Muscle of arm (tissue), 12 donors: ENCODE data around the gene IGFBP6. TPM values are rescaled to one million over a fixed set of nuclear protein-coding genes. Genes with fewer than 3 reads are reported as not detected.

Source experiments
- DNase-seq: peaks from one replicate; pipeline ENCODE4 v3.0.0-alpha.2; 2013
- polyA plus RNA-seq, 12 donors: library from polyadenylated mRNA; unstranded; fragments of 120-200 nt; gene quantifications; one replicate each; pipeline ENCODE4 v1.2.1, GENCODE V29; 2013; ENCODE audit not compliant: insufficient read length in 12 of 12

The IGFBP6 gene
- polyA plus RNA-seq, 12 donors = 47.3 to 106 (median 67.0) TPM; not detected in 1

GRCh38 chr12:53115112-53115890 lies 17.8 kb downstream of the IGFBP6 start:
- DNase-seq = no peak

DNA sequence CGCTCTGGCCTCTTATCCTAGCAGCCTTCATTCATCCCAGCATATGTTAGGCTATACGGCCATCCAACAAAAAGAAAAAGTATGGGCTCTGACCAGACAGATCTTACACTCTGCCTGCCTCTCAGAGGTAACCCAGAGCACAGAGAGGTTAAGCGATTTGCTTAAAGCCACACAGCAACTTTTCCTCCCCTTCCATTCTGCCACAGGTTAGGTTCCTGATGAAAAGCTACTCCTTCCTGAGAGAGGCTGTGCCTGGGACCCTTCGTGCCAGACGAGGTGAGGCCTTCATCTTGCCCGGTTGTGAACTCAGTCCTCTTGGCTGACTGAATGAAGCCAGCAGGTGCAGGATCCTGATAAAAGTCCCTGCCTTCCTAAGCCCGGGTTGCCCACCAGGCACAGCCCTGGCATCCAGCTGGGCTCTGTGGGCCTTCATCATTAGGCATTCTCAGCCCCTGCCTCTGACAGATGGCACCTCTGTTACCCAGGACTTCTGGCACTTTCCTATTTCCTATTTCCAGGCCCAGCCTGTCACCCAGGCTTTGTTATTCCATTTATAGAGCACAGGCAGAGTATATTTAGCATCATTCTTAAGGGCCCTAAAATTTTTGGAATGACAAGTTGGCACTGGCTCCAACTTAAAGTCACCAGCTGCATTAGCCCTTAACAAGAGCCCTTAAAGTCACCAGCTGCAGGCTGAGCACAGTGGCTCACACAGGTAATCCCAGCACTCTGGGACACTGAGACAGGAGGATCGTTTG lies 18.6 kb downstream of the IGFBP6 start:
- DNase-seq = no peak

DNA sequence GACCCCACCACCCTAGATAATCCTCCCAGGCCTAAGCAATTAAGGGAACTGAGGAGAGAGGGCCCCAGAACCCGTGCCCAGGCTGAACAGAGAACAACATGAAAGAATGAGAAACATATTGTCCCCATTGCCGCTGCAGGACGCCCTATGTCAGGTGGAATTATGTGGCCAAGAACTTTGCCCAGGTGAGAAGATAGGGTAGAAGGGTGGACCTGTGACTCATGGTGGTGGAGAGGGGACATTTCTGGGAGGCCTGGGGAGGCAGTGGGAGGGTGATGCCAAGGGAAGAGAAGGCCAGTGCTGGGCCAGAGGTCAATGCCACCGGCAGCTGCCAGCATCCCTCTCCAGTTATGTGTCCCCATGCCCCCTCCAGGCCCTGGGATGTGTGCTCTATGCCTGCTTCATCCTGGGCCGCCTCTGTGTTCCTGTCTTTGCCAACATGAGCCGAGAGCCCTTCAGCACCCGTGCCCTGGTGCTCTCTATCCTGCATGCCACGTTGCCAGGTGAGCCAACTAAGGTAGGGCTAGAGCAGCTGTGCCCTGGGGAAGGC lies 21.4 kb downstream of the IGFBP6 start:
- DNase-seq = no peak

DNA sequence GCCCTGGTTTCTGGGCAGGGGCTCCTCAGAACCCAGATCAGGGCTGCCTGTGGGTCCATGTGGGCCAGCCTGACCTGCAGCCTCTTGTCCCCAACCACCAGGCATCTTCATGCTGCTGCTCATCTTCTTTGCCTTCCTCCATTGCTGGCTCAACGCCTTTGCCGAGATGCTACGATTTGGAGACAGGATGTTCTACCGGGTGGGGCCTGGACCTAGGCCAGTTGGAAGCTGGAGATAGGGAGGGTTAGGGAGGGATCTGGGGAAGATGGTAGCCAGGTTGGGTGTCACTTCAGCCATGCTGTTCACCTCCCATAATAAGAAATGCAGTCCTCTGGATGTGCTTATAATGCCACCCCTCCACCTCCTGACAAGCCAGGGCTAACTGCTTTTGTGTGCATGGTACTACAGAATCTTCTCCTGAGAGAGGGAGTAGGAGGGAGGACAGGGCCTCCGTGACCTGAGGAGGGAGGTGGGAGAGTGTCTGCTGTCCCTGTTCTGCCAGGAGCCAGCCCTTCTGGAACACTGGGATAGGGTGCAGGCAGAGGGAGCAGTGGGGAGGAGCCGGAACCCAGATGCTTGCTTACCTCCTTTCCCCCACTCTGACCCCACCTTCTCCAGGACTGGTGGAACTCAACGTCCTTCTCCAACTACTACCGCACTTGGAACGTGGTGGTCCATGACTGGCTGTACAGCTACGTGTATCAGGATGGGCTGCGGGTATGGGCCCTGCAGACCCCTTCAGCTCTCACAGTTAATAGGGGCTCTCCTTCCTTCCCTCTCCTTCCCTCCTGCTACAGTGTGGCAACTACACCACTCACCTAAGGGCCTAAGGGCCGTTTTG lies 23.4 kb downstream of the IGFBP6 start:
- no peak for DNase-seq

- DNase-seq = no peak
These were observed 25.5 kb downstream of the IGFBP6 start for GRCh38 chr12:53122961-53123468.

DNA sequence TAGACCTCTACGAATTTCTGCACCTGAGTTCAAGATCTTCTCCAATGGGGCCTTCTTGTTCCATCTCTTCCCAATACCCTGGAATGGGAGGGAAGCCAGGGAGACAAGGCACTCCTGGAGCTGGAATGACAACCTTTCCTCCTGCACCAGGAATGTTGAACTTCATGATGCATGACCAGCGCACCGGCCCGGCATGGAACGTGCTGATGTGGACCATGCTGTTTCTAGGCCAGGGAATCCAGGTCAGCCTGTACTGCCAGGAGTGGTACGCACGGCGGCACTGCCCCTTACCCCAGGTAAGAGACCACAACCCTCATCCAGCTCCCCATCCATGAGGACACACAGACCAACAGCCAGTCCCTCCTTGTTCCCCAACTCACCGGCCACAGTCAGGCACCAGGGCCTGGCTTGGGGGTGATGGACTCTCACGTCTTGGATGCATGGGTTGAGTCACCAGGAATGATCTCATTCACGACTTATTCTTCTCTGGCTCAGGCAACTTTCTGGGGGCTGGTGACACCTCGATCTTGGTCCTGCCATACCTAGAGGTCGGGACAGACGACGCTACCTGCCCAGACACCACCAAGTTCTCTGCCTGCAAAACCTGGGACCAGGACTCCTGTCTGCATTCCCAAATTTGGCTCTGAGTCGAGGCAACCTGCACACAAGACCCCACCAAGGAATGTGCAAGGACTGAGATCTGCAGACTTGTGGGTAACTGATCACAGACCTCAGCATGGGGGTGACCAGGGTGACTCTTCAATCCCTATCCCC lies 26.3 kb downstream of the IGFBP6 start:
- DNase-seq = no peak

GRCh38 chr12:53124352-53124723 lies 26.9 kb downstream of the IGFBP6 start:
- no peak for DNase-seq

GRCh38 chr12:53127169-53127568 lies 29.7 kb downstream of the IGFBP6 start:
- no peak for DNase-seq

GRCh38 chr12:53128780-53129569 lies 31.5 kb downstream of the IGFBP6 start:
- no peak for DNase-seq

DNA sequence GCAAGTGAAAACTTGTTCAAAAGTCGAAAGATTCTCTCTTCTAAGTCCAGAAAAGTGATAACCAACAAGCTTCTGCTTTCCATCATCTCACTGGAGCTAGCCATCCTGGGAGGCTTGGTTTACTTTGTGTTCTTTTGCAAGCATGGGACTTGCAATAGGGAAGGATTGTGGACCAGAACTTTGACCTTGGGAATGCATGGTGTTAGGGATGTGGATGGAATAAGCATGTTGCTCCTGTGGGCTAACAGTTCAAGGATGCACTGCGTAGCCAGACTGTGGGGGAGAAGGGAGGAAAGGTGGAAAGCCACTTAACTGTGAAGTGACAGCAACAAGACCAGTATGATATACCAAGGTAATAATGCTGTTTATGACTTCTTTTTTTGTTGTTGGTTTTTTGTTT lies 34.4 kb downstream of the IGFBP6 start:
- no peak for DNase-seq

DNA sequence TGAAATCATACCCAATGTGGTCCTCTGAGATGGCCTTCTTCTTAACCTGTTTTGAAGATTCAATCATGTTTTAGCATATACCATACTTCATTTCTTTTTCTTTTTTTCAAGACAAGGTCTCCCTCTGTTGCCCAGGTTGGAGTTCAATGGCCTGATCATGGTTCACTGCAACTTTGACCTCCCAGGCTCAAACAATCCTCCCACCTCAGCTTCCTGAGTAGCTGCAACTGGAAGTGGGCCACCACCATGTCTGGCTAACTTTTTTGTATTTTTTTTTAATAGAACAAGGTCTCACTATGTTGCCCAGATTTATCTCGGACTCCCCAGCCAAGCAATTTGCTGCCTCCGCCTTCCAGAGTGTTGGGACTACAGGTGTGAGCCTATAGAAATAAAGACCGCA lies 36.3 kb downstream of the IGFBP6 start:
- no peak for DNase-seq

- no peak for DNase-seq
These were observed 45.9 kb downstream of the IGFBP6 start for GRCh38 chr12:53143355-53143754.

DNA sequence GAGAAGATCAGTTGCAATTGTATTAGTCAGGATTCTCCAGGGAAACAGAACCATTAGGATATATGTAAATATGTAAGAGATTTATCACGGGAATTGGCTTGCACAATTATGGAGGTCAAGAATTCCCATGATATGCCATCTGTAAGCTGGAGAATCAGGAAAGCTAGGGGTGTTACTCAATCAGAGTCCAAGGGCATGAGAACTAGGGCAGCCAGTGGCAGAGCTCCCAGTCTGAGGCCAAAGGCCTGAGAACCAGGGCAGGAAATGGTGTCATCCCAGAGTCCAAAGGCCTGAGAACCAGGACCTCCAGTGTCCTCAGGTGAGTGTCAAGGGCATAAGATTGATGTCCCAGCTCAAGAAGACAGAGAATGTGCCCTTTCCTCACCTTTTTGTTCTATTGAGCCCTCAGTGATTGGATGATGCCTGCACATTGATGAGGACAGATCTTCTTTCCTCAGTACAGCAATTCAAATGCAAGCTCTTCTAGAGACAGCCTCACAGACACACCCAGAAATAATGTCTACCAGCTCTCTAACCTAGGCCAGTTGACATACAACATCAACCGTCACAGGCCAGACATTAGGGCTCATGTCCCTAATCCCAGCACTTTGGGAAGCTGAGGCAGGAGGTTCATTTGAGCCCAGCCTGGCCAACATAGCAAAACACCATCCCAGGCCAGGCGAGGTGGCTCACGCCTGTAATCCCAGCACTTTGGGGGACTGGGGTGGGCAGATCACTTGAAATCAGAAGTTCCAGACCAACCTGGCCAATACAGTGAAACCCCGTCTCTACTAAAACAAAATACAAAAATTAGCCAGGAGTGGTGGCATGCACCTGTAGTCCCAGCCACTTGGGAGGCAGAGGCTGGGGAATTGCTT lies 48.2 kb downstream of the IGFBP6 start:
- DNase-seq = no peak

DNA sequence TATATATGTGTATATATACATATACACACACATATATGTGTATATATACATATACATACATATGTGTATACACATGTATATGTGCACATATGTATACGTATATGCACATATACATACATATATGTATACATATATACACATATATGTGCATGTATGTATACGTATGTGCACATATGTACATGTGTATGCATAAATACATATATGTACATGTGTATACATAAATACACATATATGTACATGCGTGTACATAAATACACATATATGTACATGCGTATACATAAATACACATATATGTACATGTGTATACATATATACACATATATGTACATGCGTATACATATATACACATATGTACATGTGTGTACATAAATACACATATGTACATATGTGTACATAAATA lies 49.7 kb downstream of the IGFBP6 start:
- DNase-seq = no peak

DNA sequence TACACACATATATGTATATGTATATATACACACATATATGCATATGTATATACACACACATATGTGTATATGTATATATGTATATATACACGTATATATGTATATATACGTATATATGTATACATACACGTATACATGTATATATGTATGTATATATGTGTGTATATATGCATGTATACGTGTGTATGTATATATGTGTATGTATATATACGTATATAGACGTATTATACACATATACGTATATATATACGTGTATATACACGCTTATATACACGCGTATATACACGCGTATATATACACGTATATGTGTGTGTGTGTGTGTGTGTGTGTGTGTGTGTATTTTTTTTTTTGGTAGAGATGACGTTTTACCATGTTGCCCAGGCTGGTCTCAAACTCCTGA lies 50.2 kb downstream of the IGFBP6 start:
- no peak for DNase-seq

- DNase-seq = no peak
These were observed 53.6 kb downstream of the IGFBP6 start for GRCh38 chr12:53151039-53151438.
